ENCODE data around the gene DNAH7. TPM values are rescaled to one million over a fixed set of nuclear protein-coding genes. Genes with fewer than 3 reads are reported as not detected.
"Not testable (repeated sequence)": the region's sequence is repeated elsewhere in the genome, so short reads cannot be mapped to it uniquely, and the experiment has no call there.

The DNAH7 gene
- polyA plus RNA-seq (ENCODE audit: insufficient read depth in 1 of 5, insufficient read length in 5 of 5, low replicate concordance in 1 of 5): 1 to 10 TPM; 2.7 to 7.4 (median 5.0) TPM
- long read RNA-seq, donor 1, partial matches to known transcripts: 0 of 1 reads
- long read RNA-seq, donor 1, other reads (novel, unspliced or antisense): 0 of 1 reads
- long read RNA-seq, donor 2: 0 reads
- long read RNA-seq, donor 3: 0 reads
- long read RNA-seq, donor 4: 0 reads
- long read RNA-seq, donor 5: 0 reads
- long read RNA-seq, donor 6: 0 reads
- long read RNA-seq, donor 7, partial matches to known transcripts: 0 of 1 reads
- long read RNA-seq, donor 7, other reads (novel, unspliced or antisense): 0 of 1 reads
- long read RNA-seq, donor 8, partial matches to known transcripts: 0 of 1 reads
- long read RNA-seq, donor 8, other reads (novel, unspliced or antisense): 0 of 1 reads

- peak; percentile 81 to 82 for DNase-seq
These were observed at the start of gene DNAH7 for GRCh38 chr2:196068271-196069209. Gene DNAH7 (minus strand): TSS chr2:196068837. CDS start chr2:196068711, 126 bp downstream.

GRCh38 chr2:196117214-196117705, 48.6 kb upstream of the DNAH7 start:
- DNase-seq: no peak

GRCh38 chr2:196113061-196113974, 44.7 kb upstream of the DNAH7 start:
- no peak for DNase-seq

GRCh38 chr2:196112418-196113034, 43.9 kb upstream of the DNAH7 start:
- no peak for DNase-seq

- DNase-seq: no peak
These were observed 40.0 kb upstream of the DNAH7 start for GRCh38 chr2:196108604-196109003.

- DNase-seq: no peak
These were observed 37.3 kb upstream of the DNAH7 start for GRCh38 chr2:196105951-196106350.

GRCh38 chr2:196104066-196104465, 35.4 kb upstream of the DNAH7 start:
- no peak for DNase-seq

GRCh38 chr2:196103626-196104025, 35.0 kb upstream of the DNAH7 start:
- DNase-seq: no peak

GRCh38 chr2:196101325-196101991, 32.8 kb upstream of the DNAH7 start:
- no peak for DNase-seq

GRCh38 chr2:196099916-196100315, 31.3 kb upstream of the DNAH7 start:
- no peak for DNase-seq

- no peak for DNase-seq
These were observed 29.4 kb upstream of the DNAH7 start for GRCh38 chr2:196097864-196098660.

GRCh38 chr2:196096982-196097745, 28.5 kb upstream of the DNAH7 start:
- DNase-seq: no peak

- no peak for DNase-seq
These were observed 27.6 kb upstream of the DNAH7 start for GRCh38 chr2:196096264-196096663.

- not testable (repeated sequence) for DNase-seq
These were observed 20.8 kb upstream of the DNAH7 start for GRCh38 chr2:196089448-196089847.

GRCh38 chr2:196088203-196088602, 19.6 kb upstream of the DNAH7 start:
- DNase-seq: peak; percentile 26 to 40

- DNase-seq: no peak
These were observed 18.1 kb upstream of the DNAH7 start for GRCh38 chr2:196086517-196087368.

- no peak for DNase-seq
These were observed 15.0 kb upstream of the DNAH7 start for GRCh38 chr2:196083601-196084000.

- no peak for DNase-seq
These were observed 11.9 kb upstream of the DNAH7 start for GRCh38 chr2:196080526-196080925.
